ENCODE results near the gene RSPH6A.
"Not testable (repeated sequence)": the region's sequence is repeated elsewhere in the genome, so short reads cannot be mapped to it uniquely, and the experiment has no call there.

RSPH6A gene

GRCh38 chr19:45762870-45763631 lies 52.1 kb downstream of the RSPH6A start:
- no peak for TF ChIP-seq CTCF (IDR thresholded peaks at IDR 0.05; ENCODE audit: low read depth, low read length)
- DNase-seq (ENCODE audit: extremely low read depth, low read depth), result no peak

DNA sequence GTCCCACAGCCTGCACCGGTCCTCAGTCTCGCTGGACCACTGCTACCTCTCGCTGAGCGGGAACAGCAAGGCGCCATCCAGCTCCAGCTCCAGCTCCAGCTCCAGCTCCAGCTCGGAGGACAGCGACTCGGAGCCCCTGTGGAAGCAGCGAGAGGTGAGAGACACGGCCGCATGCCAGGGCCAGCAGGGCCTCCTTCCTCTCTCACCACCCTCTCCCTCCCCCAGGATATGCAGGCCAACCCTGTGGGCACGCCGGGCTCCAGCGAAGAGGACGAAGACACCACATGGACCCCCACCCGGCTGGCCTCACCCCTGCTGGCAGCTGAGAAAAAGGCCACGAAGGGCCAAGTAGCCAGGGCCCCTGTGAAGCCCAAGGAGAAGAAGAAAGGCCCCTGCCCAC lies 53.4 kb downstream of the RSPH6A start:
- no peak for DNase-seq (ENCODE audit: extremely low read depth, low read depth)
- TF ChIP-seq CTCF (IDR thresholded peaks at IDR 0.05; ENCODE audit: low read depth, low read length), result no peak

DNA sequence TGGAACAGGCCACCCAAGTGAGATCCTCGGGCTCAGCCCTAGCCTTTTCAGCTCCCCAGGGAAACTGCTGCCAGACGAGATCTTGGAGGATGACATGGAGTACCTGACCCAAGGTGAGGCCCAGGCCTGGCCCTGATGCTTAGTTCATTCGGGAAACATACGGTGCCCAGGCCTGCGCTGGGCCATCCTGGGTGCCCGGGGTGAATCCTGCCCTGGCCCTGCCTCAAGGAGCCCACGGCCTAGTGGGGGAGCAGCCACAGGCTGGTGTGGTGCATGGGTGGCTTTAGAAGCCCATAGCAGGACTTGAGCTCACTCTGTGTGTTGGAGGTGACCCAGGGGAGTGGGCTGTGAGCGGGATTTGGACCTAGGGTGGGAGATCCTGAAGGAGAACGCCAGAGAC lies 56.2 kb downstream of the RSPH6A start:
- no peak for DNase-seq (ENCODE audit: extremely low read depth, low read depth)
- TF ChIP-seq CTCF (IDR thresholded peaks at IDR 0.05; ENCODE audit: low read depth, low read length), result no peak

DNA sequence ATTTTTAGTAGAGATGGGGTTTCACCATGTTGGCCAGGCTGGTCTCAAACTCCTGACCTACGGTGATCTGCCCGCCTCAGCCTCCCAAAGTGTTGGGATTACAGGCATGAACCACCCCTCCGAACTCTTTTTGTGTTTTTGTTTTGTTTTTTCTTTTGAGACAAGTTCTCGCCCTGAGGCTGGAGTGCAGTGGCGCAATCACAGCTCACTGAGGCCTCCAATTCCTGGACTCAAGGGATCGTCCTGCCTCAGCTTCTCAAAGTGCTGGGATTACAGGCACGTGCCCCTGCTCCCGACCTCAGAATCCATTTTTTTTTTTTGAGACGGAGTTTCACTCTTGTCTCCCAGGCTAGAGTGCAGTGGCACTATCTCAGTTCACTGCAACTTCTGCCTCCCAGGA lies 57.4 kb downstream of the RSPH6A start:
- TF ChIP-seq CTCF (IDR thresholded peaks at IDR 0.05; ENCODE audit: low read depth, low read length), result no peak
- no peak for DNase-seq (ENCODE audit: extremely low read depth, low read depth)

- TF ChIP-seq CTCF (IDR thresholded peaks at IDR 0.05; ENCODE audit: low read depth, low read length), result no peak
- no peak for DNase-seq (ENCODE audit: extremely low read depth, low read depth)
Observed at GRCh38 chr19:45754323-45754722, 60.8 kb downstream of the RSPH6A start.

GRCh38 chr19:45753548-45753947 lies 61.6 kb downstream of the RSPH6A start:
- TF ChIP-seq CTCF (IDR thresholded peaks at IDR 0.05; ENCODE audit: low read depth, low read length), result no peak
- DNase-seq (ENCODE audit: extremely low read depth, low read depth), result no peak

- TF ChIP-seq CTCF (IDR thresholded peaks at IDR 0.05; ENCODE audit: low read depth, low read length), result no peak
- no peak for DNase-seq (ENCODE audit: extremely low read depth, low read depth)
Observed at GRCh38 chr19:45752639-45753038, 62.5 kb downstream of the RSPH6A start.

DNA sequence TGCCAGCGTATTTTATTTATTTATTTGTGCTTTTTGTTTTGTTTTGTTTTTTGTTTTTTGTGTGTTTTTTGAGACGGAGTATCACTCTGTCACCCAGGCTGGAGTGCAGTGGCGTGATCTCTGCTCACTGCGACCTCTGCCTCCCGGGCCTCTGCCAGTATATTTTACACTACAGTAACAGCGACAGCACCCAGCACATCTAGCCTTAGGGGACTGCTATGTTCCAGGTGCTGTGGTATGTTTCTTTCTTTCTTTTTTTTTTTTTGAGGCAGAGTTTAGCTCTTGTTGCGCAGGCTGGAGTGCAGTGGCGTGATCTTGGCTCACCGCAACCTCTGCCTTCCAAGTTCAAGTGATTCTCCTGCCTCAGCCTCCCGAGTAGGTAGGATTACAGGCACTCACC lies 63.6 kb downstream of the RSPH6A start:
- DNase-seq (ENCODE audit: extremely low read depth, low read depth), result not testable (repeated sequence)
